HepG2 (cell line): ENCODE results near the gene DNAAF8. TPM values are rescaled to one million over a fixed set of nuclear protein-coding genes. Genes with fewer than 3 reads are reported as not detected.

Experiments
- ATAC-seq: fragments of 200-7000 bp; cut with Tn5 transposase; 3 replicates; pipeline ENCODE4 v1.9.1; 2020; ENCODE audit warnings: mild to moderate bottlenecking, moderate library complexity
- BruUV-seq: library from RNA; stranded (reverse); fragments of 400-500 nt; replicated peaks from 2 replicates; lab custom pipeline; 2021; lab: Mats Ljungman, UMichigan
- CTCF ChIA-PET: fragments of 300-600 bp; formaldehyde crosslinking; extraction: SDS; loops from one replicate; lab custom pipeline; 2021; ENCODE audit warnings: low total read pairs, inconsistent platforms, low intra/inter-chr PET ratio; lab: Yijun Ruan, JAX
- POLR2A ChIA-PET: fragments of 350-600 bp; sonication (Branson Sonifier 250); formaldehyde crosslinking; loops from one replicate; lab custom pipeline; 2020; ENCODE audit warnings: antibody characterized with exemption, inconsistent platforms; lab: Yijun Ruan, JAX
- DNase-seq: peaks from one replicate; pipeline ENCODE4 v3.0.0-alpha.2; 2015; ENCODE audit warnings: low spot score
- FAIRE-seq: peaks from 3 replicates; lab custom pipeline; 2011; peaks lifted over from hg19 to GRCh38; lab: Jason Lieb, UNC
- H2AFZ ChIP-seq: one replicate; pipeline ENCODE4 v1.6.1; 2011; ENCODE audit warnings: low read length, inconsistent platforms
- H3K27ac ChIP-seq: fragments of 300-600 bp; 3 replicates; pipeline ENCODE4 v1.8.0; 2011; ENCODE audit warnings: mixed run types, mild to moderate bottlenecking, mixed read lengths, low read length, inconsistent platforms; ENCODE audit not compliant: insufficient read depth; ENCODE audit errors: extremely low read length
- H3K27me3 ChIP-seq, 2 experiments: fragments of 200-600 bp in 1 of 2; 2 replicates in 1 of 2; 3 replicates in 1 of 2; pipeline versions ENCODE4 v1.6.0 to v1.8.0; 2011; ENCODE audit warnings: low read length in 2 of 2, mild to moderate bottlenecking in 2 of 2, moderate library complexity in 2 of 2, inconsistent platforms in 1 of 2; ENCODE audit not compliant: insufficient read depth in 2 of 2, control insufficient read depth in 1 of 2
- H3K36me3 ChIP-seq, 2 experiments: fragments of 200-600 bp in 1 of 2; replicated peaks in 1 of 2; 2 replicates in 1 of 2; 3 replicates in 1 of 2; pipeline versions ENCODE4 v1.5.1 to v1.8.0; 2011; ENCODE audit warnings: low read length in 2 of 2, inconsistent platforms in 1 of 2; ENCODE audit not compliant: insufficient read depth in 2 of 2, control insufficient read depth in 1 of 2
- H3K4me1 ChIP-seq: 2 replicates; pipeline ENCODE4 v1.5.1; 2012; ENCODE audit warnings: low read length, inconsistent platforms; ENCODE audit not compliant: insufficient read depth
- H3K4me2 ChIP-seq: 2 replicates; pipeline ENCODE4 v1.6.0; 2011; ENCODE audit warnings: low read depth, low read length, inconsistent platforms
- H3K4me3 ChIP-seq, 3 experiments: fragments of 200-600 bp in 1 of 3; sonication (generic), shearing (Covaris generic) in 1 of 3; replicated peaks in 1 of 3; 2 replicates each; pipeline ENCODE4 v1.5.1; 2011 to 2016; ENCODE audit warnings: low read length in 3 of 3, inconsistent platforms in 2 of 3, low read depth in 2 of 3, mild to moderate bottlenecking in 2 of 3, control low read depth in 1 of 3, mixed read lengths in 1 of 3; ENCODE audit not compliant: insufficient read depth in 1 of 3
- H3K79me2 ChIP-seq: one replicate; pipeline ENCODE4 v1.6.1; 2011; ENCODE audit warnings: low read length, inconsistent platforms; ENCODE audit not compliant: insufficient read depth
- H3K9ac ChIP-seq: 2 replicates; pipeline ENCODE4 v1.6.0; 2011; ENCODE audit warnings: mild to moderate bottlenecking, low read depth, low read length, inconsistent platforms; ENCODE audit not compliant: insufficient read depth
- H3K9me3 ChIP-seq: 2 replicates; pipeline ENCODE4 v1.5.1; 2012; ENCODE audit warnings: mild to moderate bottlenecking, low read length
- H4K20me1 ChIP-seq: 2 replicates; pipeline ENCODE4 v1.6.0; 2011; ENCODE audit warnings: inconsistent platforms, mild to moderate bottlenecking, low read length, moderate library complexity; ENCODE audit not compliant: insufficient read depth
- AKAP8 ChIP-seq: sonication (generic); formaldehyde crosslinking; IDR thresholded peaks from 2 replicates; pipeline ENCODE4 v1.5.1; 2020; ENCODE audit warnings: mild to moderate bottlenecking, missing genetic modification reagents
- FOXC1 ChIP-seq: sonication (generic); formaldehyde crosslinking; IDR thresholded peaks from 2 replicates; pipeline ENCODE4 v1.8.0; 2022; ENCODE audit warnings: mild to moderate bottlenecking, missing genetic modification reagents, borderline replicate concordance
- HDAC1 ChIP-seq: sonication (generic); formaldehyde crosslinking; IDR thresholded peaks from 2 replicates; pipeline ENCODE4 v1.5.1; 2020; ENCODE audit warnings: mild to moderate bottlenecking, missing genetic modification reagents
- MED1 ChIP-seq: sonication (generic); formaldehyde crosslinking; IDR thresholded peaks from 2 replicates; pipeline ENCODE4 v1.4.0; 2020; ENCODE audit warnings: missing genetic modification reagents
- MNT ChIP-seq: fragments of 450-650 bp; IDR thresholded peaks from 2 replicates; pipeline ENCODE4 v1.6.1; 2016
- MXI1 ChIP-seq: IDR thresholded peaks from 3 replicates; pipeline ENCODE4 v1.6.1; 2012; ENCODE audit warnings: low read depth, low read length, inconsistent platforms, borderline replicate concordance
- MYPOP ChIP-seq: sonication (generic); formaldehyde crosslinking; IDR thresholded peaks from 2 replicates; pipeline ENCODE4 v1.8.1; 2023; ENCODE audit warnings: mild to moderate bottlenecking, moderate library complexity, missing genetic modification reagents
- RBAK ChIP-seq: sonication (generic); formaldehyde crosslinking; IDR thresholded peaks from 2 replicates; pipeline ENCODE4 v1.5.1; 2020; ENCODE audit warnings: mild to moderate bottlenecking, missing genetic modification reagents
- RBM22 ChIP-seq: fragments of 200-400 bp; formaldehyde crosslinking; optimal IDR thresholded peaks from 2 replicates; pipeline ENCODE3; 2017; ENCODE audit warnings: mild to moderate bottlenecking, low read length, moderate library complexity
- RFX3 ChIP-seq: IDR thresholded peaks from 2 replicates; pipeline ENCODE4 v1.6.1; 2016; ENCODE audit warnings: missing biosample characterization, missing genetic modification reagents
- TFAP4 ChIP-seq: sonication (generic); IDR thresholded peaks from 2 replicates; pipeline ENCODE4 v1.6.1; 2016; ENCODE audit warnings: low read depth, borderline replicate concordance
- U2AF1 ChIP-seq: fragments of 200-400 bp; formaldehyde crosslinking; optimal IDR thresholded peaks from 2 replicates; pipeline ENCODE3; 2017; ENCODE audit warnings: mild to moderate bottlenecking, low read depth, low read length
- ZFX ChIP-seq: sonication (generic); formaldehyde crosslinking; IDR thresholded peaks from 2 replicates; pipeline ENCODE4 v1.4.0; 2020; ENCODE audit warnings: mild to moderate bottlenecking, low read depth, missing genetic modification reagents, moderate library complexity
- ZMYM3 ChIP-seq: sonication (generic); formaldehyde crosslinking; IDR thresholded peaks from 2 replicates; pipeline ENCODE4 v1.5.1; 2020; ENCODE audit warnings: mild to moderate bottlenecking, missing genetic modification reagents
- ZNF280D ChIP-seq: sonication (generic); formaldehyde crosslinking; IDR thresholded peaks from 2 replicates; pipeline ENCODE4 v1.5.1; 2020; ENCODE audit warnings: mild to moderate bottlenecking, missing genetic modification reagents
- WGBS: methylation state at CpG from one replicate; pipeline ENCODE4 v1.1.6; 2017; ENCODE audit warnings: low lambda C conversion rate; 5-methylcytosine and 5-hydroxymethylcytosine counted together
- in situ Hi-C: cut with HindIII; loops from 2 replicates; pipeline ENCODE4 v1.10.0; 2017; ENCODE audit warnings: low pct_unique_long_range_greater_than_20kb; ENCODE audit not compliant: extremely low pct_ligation_motif_present
- intact Hi-C: fragments of 100-400 bp; cut with micrococcal nuclease; formaldehyde crosslinking; loops from one replicate; pipeline ENCODE4 v1.10.0; 2022; ENCODE audit not compliant: unreplicated experiment
- polyA plus RNA-seq, 8 experiments: library from polyadenylated mRNA; depleted of rRNA in 3 of 8; stranded (reverse) in 7 of 8; unstranded in 1 of 8; fragments of >200 nt; fragmentation: Illumina TruSeq in 4 of 8; extraction: Trizol in 4 of 8; gene quantifications; 2 replicates each; pipeline versions ENCODE4 v1.2.1 to v1.2.3, GENCODE V29; 2011 to 2016; ENCODE audit warnings: low read depth in 4 of 8, missing spikeins in 1 of 8, mixed read lengths in 1 of 8; ENCODE audit not compliant: insufficient read depth in 1 of 8
- total RNA-seq, 5 experiments: library from RNA; depleted of rRNA; stranded (reverse); fragments of >200 nt; fragmentation: Illumina TruSeq; extraction: Trizol; gene quantifications; 2 replicates each; pipeline ENCODE4 v1.2.3, GENCODE V29; 2016; ENCODE audit warnings: low read depth in 1 of 5
- TF ChIP-seq, protein P1 (sequence below): IDR thresholded peaks from 2 replicates; pipeline ENCODE4 v1.6.1; 2012; ENCODE audit warnings: inconsistent platforms

DNAAF8 gene
- total and polyA plus RNA-seq, 2 of the 13 experiments (the other 11 are each of a cell fraction or from before 2014, with no cell fraction given), result 0.44 TPM; not detected in 1

GRCh38 chr16:4734730-4735535 lies 596 bp downstream of the DNAAF8 start:
- no peak for FAIRE-seq
- 0 out of 2 replicates have a peak, but pooled peaks have one; percentile 40 for TF ChIP-seq ZNF280D (CRISPR knock-in tag)
- 0 out of 2 replicates have a peak, but pooled peaks have one; percentile 32 for TF ChIP-seq RBAK (CRISPR knock-in tag)
- peak; percentile 88 for TF ChIP-seq RFX3
- TF ChIP-seq FOXC1 (CRISPR knock-in tag), result no peak
- TF ChIP-seq ZMYM3 (CRISPR knock-in tag), result peak; percentile 86
- peak; percentile 94 for TF ChIP-seq MXI1
- 0 out of 2 replicates have a peak, but pooled peaks have one; percentile 8 for TF ChIP-seq ZFX (CRISPR knock-in tag)
- peak; percentile 10 for TF ChIP-seq U2AF1
- peak; percentile 5 for TF ChIP-seq HDAC1 (CRISPR knock-in tag)
- peak; percentile 47; the same call in 1 of the 2 replicates for TF ChIP-seq MYPOP
- TF ChIP-seq MED1 (CRISPR knock-in tag), result 0 out of 2 replicates have a peak, but pooled peaks have one; percentile 28
- TF ChIP-seq, protein P1, sequence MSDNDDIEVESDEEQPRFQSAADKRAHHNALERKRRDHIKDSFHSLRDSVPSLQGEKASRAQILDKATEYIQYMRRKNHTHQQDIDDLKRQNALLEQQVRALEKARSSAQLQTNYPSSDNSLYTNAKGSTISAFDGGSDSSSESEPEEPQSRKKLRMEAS, result peak; percentile 47; the same call in 1 of the 2 replicates
- no peak for TF ChIP-seq AKAP8 (CRISPR knock-in tag)
- peak; percentile 73 for TF ChIP-seq MNT
- TF ChIP-seq TFAP4, result peak; percentile 23; the same call in 1 of the 2 replicates
- peak; percentile 40 for TF ChIP-seq RBM22

More at GRCh38 chr16:4734730-4735535, 596 bp downstream of the DNAAF8 start:
- WGBS, result 0% methylated on average over 15 of the region's 38 CpGs
- Histone ChIP-seq H3K9me3 (no peaks in the 10 kb centered on the region), H3K4me2 (peak overlapping the region; percentile 99), H3K27ac (peak overlapping the region; percentile 80), H3K4me1 (peaks cover 20% of the 10 kb centered on the region), H3K79me2 (peaks cover 21% of the 10 kb centered on the region), H3K36me3 (peaks cover 0 to 5% of the 10 kb centered on the region in 2 experiments; a peak in 2 of 5 replicates), H4K20me1 (no peaks in the 10 kb centered on the region), H2AFZ (peak overlapping the region; percentile 91), H3K4me3 (peak overlapping the region; percentile 84 to 100 (median 100)), H3K27me3 (no peaks in the 10 kb centered on the region; a peak in 2 of 5 replicates), H3K9ac (peak overlapping the region; percentile 69)
- ATAC-seq, result peak; percentile 75
- peak; percentile 61 for DNase-seq
- intact Hi-C loops (loop anchor here (5.0 kb wide), 1 partner anchor 67 kb away; the partner anchor contains the start of gene ROGDI), in situ Hi-C loops (no loop called here)
- TSS peak; percentile 62 for BruUV-seq
- POLR2A ChIA-PET, result interaction anchor here (0.7 to 3.1 kb wide), 22 partner anchors 15 to 363 kb away, joined by 3 to 40 read pairs (median 4); partner anchors contain the start of genes EEF2KMT, GLYR1, NUDT16L1 and ROGDI
- CTCF ChIA-PET, result no interaction called here
